HepG2 (cell line): ENCODE data around the gene RPL26. TPM values are rescaled to one million over a fixed set of nuclear protein-coding genes. Genes with fewer than 3 reads are reported as not detected.
A peak's percentile ranks its signal among the peaks of the same experiment; 100 is the strongest.

ENCODE experiments used
- ATF3 ChIP-seq: sonication (generic); formaldehyde crosslinking; IDR thresholded peaks from 2 replicates; pipeline ENCODE4 v1.4.0; 2020; ENCODE audit warnings: missing genetic modification reagents
- BCL3 ChIP-seq: sonication (generic); formaldehyde crosslinking; IDR thresholded peaks from 2 replicates; pipeline ENCODE4 v1.5.1; 2020; ENCODE audit warnings: mild to moderate bottlenecking, missing genetic modification reagents, moderate library complexity
- BHLHE40 ChIP-seq: IDR thresholded peaks from 2 replicates; pipeline ENCODE4 v1.6.1; 2011; ENCODE audit warnings: low read length, improper control_type of control experiment
- CERS6 ChIP-seq: sonication (generic); formaldehyde crosslinking; IDR thresholded peaks from 2 replicates; pipeline ENCODE4 v1.5.0; 2020; ENCODE audit warnings: missing genetic modification reagents
- DMAP1 ChIP-seq: IDR thresholded peaks from 2 replicates; pipeline ENCODE4 v1.6.1; 2016
- EEA1 ChIP-seq: sonication (generic); formaldehyde crosslinking; IDR thresholded peaks from 2 replicates; pipeline ENCODE4 v1.5.1; 2020; ENCODE audit warnings: mild to moderate bottlenecking, missing genetic modification reagents, borderline replicate concordance
- HDAC2 ChIP-seq: sonication (generic); formaldehyde crosslinking; IDR thresholded peaks from 2 replicates; pipeline ENCODE4 v1.4.0; 2020; ENCODE audit warnings: missing genetic modification reagents
- NFE2 ChIP-seq: sonication (generic); formaldehyde crosslinking; IDR thresholded peaks from 2 replicates; pipeline ENCODE4 v1.4.0; 2020; ENCODE audit warnings: missing genetic modification reagents
- NR2C2 ChIP-seq: sonication (generic); formaldehyde crosslinking; IDR thresholded peaks from 2 replicates; pipeline ENCODE4 v1.4.0; 2020; ENCODE audit warnings: missing genetic modification reagents, mild to moderate bottlenecking, moderate library complexity, borderline replicate concordance
- REPIN1 ChIP-seq: sonication (generic); formaldehyde crosslinking; IDR thresholded peaks from 2 replicates; pipeline ENCODE4 v1.8.0; 2022; ENCODE audit warnings: missing genetic modification reagents, low read depth, mild to moderate bottlenecking, borderline replicate concordance
- ZBED4 ChIP-seq: sonication (generic); formaldehyde crosslinking; IDR thresholded peaks from 2 replicates; pipeline ENCODE4 v1.4.0; 2020; ENCODE audit warnings: missing genetic modification reagents, borderline replicate concordance
- ZNF20 ChIP-seq: sonication (generic); formaldehyde crosslinking; IDR thresholded peaks from 2 replicates; pipeline ENCODE4 v1.4.0; 2020; ENCODE audit warnings: mild to moderate bottlenecking, moderate library complexity, missing genetic modification reagents
- ZNF549 ChIP-seq: sonication (generic); formaldehyde crosslinking; IDR thresholded peaks from 2 replicates; pipeline ENCODE4 v1.5.0; 2020; ENCODE audit warnings: missing genetic modification reagents
- ZNF572 ChIP-seq: sonication (generic); formaldehyde crosslinking; IDR thresholded peaks from 2 replicates; pipeline ENCODE4 v1.5.1; 2020; ENCODE audit warnings: mild to moderate bottlenecking, missing genetic modification reagents
- ZNF646 ChIP-seq: sonication (generic); formaldehyde crosslinking; IDR thresholded peaks from 2 replicates; pipeline ENCODE4 v1.9.0; 2021; ENCODE audit warnings: mild to moderate bottlenecking, missing genetic modification reagents
- ZZZ3 ChIP-seq: sonication (generic); formaldehyde crosslinking; IDR thresholded peaks from 2 replicates; pipeline ENCODE4 v1.4.0; 2020; ENCODE audit warnings: missing genetic modification reagents, mild to moderate bottlenecking, borderline replicate concordance
- polyA plus RNA-seq, 8 experiments: library from polyadenylated mRNA; depleted of rRNA in 3 of 8; stranded (reverse) in 7 of 8; unstranded in 1 of 8; fragments of >200 nt; fragmentation: Illumina TruSeq in 4 of 8; extraction: Trizol in 4 of 8; gene quantifications; 2 replicates each; pipeline versions ENCODE4 v1.2.1 to v1.2.3, GENCODE V29; 2011 to 2016; ENCODE audit warnings: low read depth in 4 of 8, missing spikeins in 1 of 8, mixed read lengths in 1 of 8; ENCODE audit not compliant: insufficient read depth in 1 of 8
- total RNA-seq, 5 experiments: library from RNA; depleted of rRNA; stranded (reverse); fragments of >200 nt; fragmentation: Illumina TruSeq; extraction: Trizol; gene quantifications; 2 replicates each; pipeline ENCODE4 v1.2.3, GENCODE V29; 2016; ENCODE audit warnings: low read depth in 1 of 5

The RPL26 gene
- total and polyA plus RNA-seq, 2 of the 13 experiments (the other 11 are each of a cell fraction or from before 2014, with no cell fraction given), result 2,817 to 3,529 TPM

- TF ChIP-seq HDAC2 (CRISPR knock-in tag), result peak; percentile 98
- no peak for TF ChIP-seq ZNF572 (CRISPR knock-in tag)
- TF ChIP-seq ZZZ3 (CRISPR knock-in tag), result no peak
- no peak for TF ChIP-seq NFE2 (CRISPR knock-in tag)
- peak; percentile 90 for TF ChIP-seq NR2C2 (CRISPR knock-in tag)
- no peak; the same call in 1 of the 2 replicates for TF ChIP-seq ZNF646 (CRISPR knock-in tag)
- no peak for TF ChIP-seq ZNF20 (CRISPR knock-in tag)
- TF ChIP-seq BHLHE40, result no peak
- no peak for TF ChIP-seq BCL3 (CRISPR knock-in tag)
- TF ChIP-seq EEA1 (CRISPR knock-in tag), result no peak
- peak; percentile 92 for TF ChIP-seq ATF3 (CRISPR knock-in tag)
- TF ChIP-seq CERS6, result no peak
- peak; percentile 68 for TF ChIP-seq DMAP1
- no peak for TF ChIP-seq ZNF549 (CRISPR knock-in tag)
- no peak for TF ChIP-seq ZBED4
- peak; percentile 87; the same call in 1 of the 2 replicates for TF ChIP-seq REPIN1 (CRISPR knock-in tag)
These were observed 37.3 kb upstream of the RPL26 start (continued) for GRCh38 chr17:8420041-8420934.
